Stimulated activated CD4-positive, alpha-beta T cell treated with anti-CD3 and anti-CD28 coated beads, Interleukin-4, amount 100 ng/mL, for 24 hours (primary cell): ENCODE data around the gene SAMD14.

ENCODE experiments used
- DNase-seq: peaks from one replicate; pipeline ENCODE4 v3.0.0-alpha.2; 2020

Gene SAMD14

GRCh38 chr17:50094243-50094752 is 35.7 kb downstream of the SAMD14 start:
- DNase-seq, result peak; percentile 95

- DNase-seq, result no peak
Measured at GRCh38 chr17:50093807-50094206, 36.2 kb downstream of the SAMD14 start.

- no peak for DNase-seq
Measured at GRCh38 chr17:50093246-50093645, 36.7 kb downstream of the SAMD14 start.

GRCh38 chr17:50091918-50092285 is 38.1 kb downstream of the SAMD14 start:
- no peak for DNase-seq

GRCh38 chr17:50090971-50091917 is 38.7 kb downstream of the SAMD14 start:
- no peak for DNase-seq

- DNase-seq, result no peak
Measured at GRCh38 chr17:50090071-50090470, 39.9 kb downstream of the SAMD14 start.

GRCh38 chr17:50088952-50089825 is 40.8 kb downstream of the SAMD14 start:
- DNase-seq, result no peak

GRCh38 chr17:50087912-50088405 is 42.0 kb downstream of the SAMD14 start:
- DNase-seq, result no peak

GRCh38 chr17:50087246-50087911 is 42.6 kb downstream of the SAMD14 start:
- DNase-seq, result peak; percentile 74

GRCh38 chr17:50081757-50082156 is 48.2 kb downstream of the SAMD14 start:
- no peak for DNase-seq

GRCh38 chr17:50080827-50081226 is 49.1 kb downstream of the SAMD14 start:
- DNase-seq, result no peak

GRCh38 chr17:50080096-50080480 is 49.9 kb downstream of the SAMD14 start:
- DNase-seq, result no peak

GRCh38 chr17:50079334-50080095 is 50.4 kb downstream of the SAMD14 start:
- peak; percentile 9 for DNase-seq

GRCh38 chr17:50078430-50078829 is 51.5 kb downstream of the SAMD14 start:
- no peak for DNase-seq

- no peak for DNase-seq
Measured at GRCh38 chr17:50076591-50077235, 53.2 kb downstream of the SAMD14 start.

- DNase-seq, result no peak
Measured at GRCh38 chr17:50076221-50076590, 53.8 kb downstream of the SAMD14 start.

- DNase-seq, result no peak
Measured at GRCh38 chr17:50075446-50076032, 54.4 kb downstream of the SAMD14 start.

- no peak for DNase-seq
Measured at GRCh38 chr17:50074227-50074626, 55.7 kb downstream of the SAMD14 start.

- no peak for DNase-seq
Measured at GRCh38 chr17:50072925-50073324, 57.0 kb downstream of the SAMD14 start.

- no peak for DNase-seq
Measured at GRCh38 chr17:50072130-50072529, 57.8 kb downstream of the SAMD14 start.

GRCh38 chr17:50071692-50072091 is 58.3 kb downstream of the SAMD14 start:
- DNase-seq, result no peak
